Measurements from ENCODE around the gene TTC34. TPM values are rescaled to one million over a fixed set of nuclear protein-coding genes. Genes with fewer than 3 reads are reported as not detected.

TTC34 gene
- total and polyA plus RNA-seq, 2 donors (not counting 1 experiment from before 2014, with no cell fraction given): 0.05 to 0.17 TPM

GRCh38 chr1:2811533-2811918 lies 10.0 kb upstream of the TTC34 start:
- Histone ChIP-seq H2AFZ (ENCODE audit: low read length) (no peak overlapping the region), H3K36me3 (ENCODE audit: control insufficient read depth, insufficient read depth, low read length) (no peaks in the 10 kb centered on the region), H3K9ac (ENCODE audit: insufficient read depth, low read length) (no peak overlapping the region), H3K4me3 (replicated peaks in 1 of 4; ENCODE audit: control extremely low read depth in 1 of 4, insufficient read depth in 1 of 4, low read depth in 3 of 4, low read length in 4 of 4) (no peak overlapping the region), H4K20me1 (ENCODE audit: control insufficient read depth, extremely low read depth, insufficient read depth, low read length) (no peaks in the 10 kb centered on the region), H3K27ac (ENCODE audit: insufficient read depth, low read length) (no peak overlapping the region), H3K79me2 (ENCODE audit: control insufficient read depth, insufficient read depth, low read length) (no peaks in the 10 kb centered on the region), H3K9me3 (ENCODE audit: control insufficient read depth, insufficient read depth, low read depth, low read length) (no peaks in the 10 kb centered on the region), H3K27me3 (ENCODE audit: control insufficient read depth, insufficient read depth, low read length) (no peaks in the 10 kb centered on the region), H3K4me1 (ENCODE audit: control insufficient read depth, extremely low read depth, insufficient read depth, low read length) (no peaks in the 10 kb centered on the region), H3K4me2 (ENCODE audit: extremely low read depth, insufficient read depth, low read length) (no peak overlapping the region)
- no peak for TF ChIP-seq EZH2 (IDR thresholded peaks at IDR 0.05; ENCODE audit: low read length, missing control alignments)
- TF ChIP-seq, protein P1, sequence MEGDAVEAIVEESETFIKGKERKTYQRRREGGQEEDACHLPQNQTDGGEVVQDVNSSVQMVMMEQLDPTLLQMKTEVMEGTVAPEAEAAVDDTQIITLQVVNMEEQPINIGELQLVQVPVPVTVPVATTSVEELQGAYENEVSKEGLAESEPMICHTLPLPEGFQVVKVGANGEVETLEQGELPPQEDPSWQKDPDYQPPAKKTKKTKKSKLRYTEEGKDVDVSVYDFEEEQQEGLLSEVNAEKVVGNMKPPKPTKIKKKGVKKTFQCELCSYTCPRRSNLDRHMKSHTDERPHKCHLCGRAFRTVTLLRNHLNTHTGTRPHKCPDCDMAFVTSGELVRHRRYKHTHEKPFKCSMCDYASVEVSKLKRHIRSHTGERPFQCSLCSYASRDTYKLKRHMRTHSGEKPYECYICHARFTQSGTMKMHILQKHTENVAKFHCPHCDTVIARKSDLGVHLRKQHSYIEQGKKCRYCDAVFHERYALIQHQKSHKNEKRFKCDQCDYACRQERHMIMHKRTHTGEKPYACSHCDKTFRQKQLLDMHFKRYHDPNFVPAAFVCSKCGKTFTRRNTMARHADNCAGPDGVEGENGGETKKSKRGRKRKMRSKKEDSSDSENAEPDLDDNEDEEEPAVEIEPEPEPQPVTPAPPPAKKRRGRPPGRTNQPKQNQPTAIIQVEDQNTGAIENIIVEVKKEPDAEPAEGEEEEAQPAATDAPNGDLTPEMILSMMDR (conservative IDR thresholded peaks at IDR 0.05 in 1 of 2, IDR thresholded peaks at IDR 0.05 in 1 of 2; ENCODE audit: low read depth in 1 of 2, low read length in 2 of 2): no peak
- no peak for DNase-seq (ENCODE audit: low read depth in 2 of 2)

- Histone ChIP-seq H3K4me3 (replicated peaks in 1 of 4; ENCODE audit: control extremely low read depth in 1 of 4, insufficient read depth in 1 of 4, low read depth in 3 of 4, low read length in 4 of 4) (no peak overlapping the region), H3K9ac (ENCODE audit: insufficient read depth, low read length) (no peak overlapping the region), H3K4me2 (ENCODE audit: extremely low read depth, insufficient read depth, low read length) (no peak overlapping the region), H4K20me1 (ENCODE audit: control insufficient read depth, extremely low read depth, insufficient read depth, low read length) (no peaks in the 10 kb centered on the region), H3K27me3 (ENCODE audit: control insufficient read depth, insufficient read depth, low read length) (no peaks in the 10 kb centered on the region), H3K27ac (ENCODE audit: insufficient read depth, low read length) (no peak overlapping the region), H2AFZ (ENCODE audit: low read length) (no peak overlapping the region), H3K4me1 (ENCODE audit: control insufficient read depth, extremely low read depth, insufficient read depth, low read length) (no peaks in the 10 kb centered on the region), H3K9me3 (ENCODE audit: control insufficient read depth, insufficient read depth, low read depth, low read length) (no peaks in the 10 kb centered on the region), H3K36me3 (ENCODE audit: control insufficient read depth, insufficient read depth, low read length) (no peaks in the 10 kb centered on the region), H3K79me2 (ENCODE audit: control insufficient read depth, insufficient read depth, low read length) (no peaks in the 10 kb centered on the region)
- TF ChIP-seq EZH2 (IDR thresholded peaks at IDR 0.05; ENCODE audit: low read length, missing control alignments): no peak
- TF ChIP-seq, protein P1 (conservative IDR thresholded peaks at IDR 0.05 in 1 of 2, IDR thresholded peaks at IDR 0.05 in 1 of 2; ENCODE audit: low read depth in 1 of 2, low read length in 2 of 2): no peak
- no peak for DNase-seq (ENCODE audit: low read depth in 2 of 2)
Measured at GRCh38 chr1:2810899-2811532, 9.5 kb upstream of the TTC34 start.

DNA sequence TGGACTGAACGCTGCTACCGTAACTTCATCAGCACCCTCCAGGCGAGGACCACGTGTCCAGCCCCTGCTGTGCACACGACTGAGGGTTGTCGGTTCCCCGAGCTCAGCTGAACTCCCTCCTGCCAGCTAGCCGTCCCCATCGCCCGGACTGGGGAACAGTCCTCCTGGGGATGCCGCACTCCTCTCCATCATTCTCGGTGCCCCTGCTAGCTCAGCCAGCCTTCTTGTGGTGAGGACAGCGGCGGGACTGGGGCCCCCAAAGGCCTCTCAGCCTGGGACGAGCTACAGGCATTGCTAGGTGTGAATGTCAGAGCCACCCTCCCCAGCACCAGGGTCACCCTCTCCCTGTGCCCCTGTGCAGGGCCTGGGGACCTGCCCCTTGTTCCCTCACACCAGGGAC lies 8.8 kb upstream of the TTC34 start:
- Histone ChIP-seq H3K4me2 (ENCODE audit: extremely low read depth, insufficient read depth, low read length) (no peak overlapping the region), H3K27me3 (ENCODE audit: control insufficient read depth, insufficient read depth, low read length) (no peaks in the 10 kb centered on the region), H3K36me3 (ENCODE audit: control insufficient read depth, insufficient read depth, low read length) (no peaks in the 10 kb centered on the region), H3K4me1 (ENCODE audit: control insufficient read depth, extremely low read depth, insufficient read depth, low read length) (no peaks in the 10 kb centered on the region), H4K20me1 (ENCODE audit: control insufficient read depth, extremely low read depth, insufficient read depth, low read length) (no peaks in the 10 kb centered on the region), H3K4me3 (replicated peaks in 1 of 4; ENCODE audit: control extremely low read depth in 1 of 4, insufficient read depth in 1 of 4, low read depth in 3 of 4, low read length in 4 of 4) (no peak overlapping the region), H3K9ac (ENCODE audit: insufficient read depth, low read length) (no peak overlapping the region), H2AFZ (ENCODE audit: low read length) (no peak overlapping the region), H3K9me3 (ENCODE audit: control insufficient read depth, insufficient read depth, low read depth, low read length) (no peaks in the 10 kb centered on the region), H3K79me2 (ENCODE audit: control insufficient read depth, insufficient read depth, low read length) (no peaks in the 10 kb centered on the region), H3K27ac (ENCODE audit: insufficient read depth, low read length) (no peak overlapping the region)
- TF ChIP-seq, protein P1 (conservative IDR thresholded peaks at IDR 0.05 in 1 of 2, IDR thresholded peaks at IDR 0.05 in 1 of 2; ENCODE audit: low read depth in 1 of 2, low read length in 2 of 2): no peak
- TF ChIP-seq EZH2 (IDR thresholded peaks at IDR 0.05; ENCODE audit: low read length, missing control alignments): no peak
- DNase-seq (ENCODE audit: low read depth in 2 of 2): no peak

Data from fibroblast of lung (primary cell).